IMR-90 (cell line): Measurements from ENCODE around the gene DVL1. TPM values are rescaled to one million over a fixed set of nuclear protein-coding genes. Genes with fewer than 3 reads are reported as not detected.

ENCODE experiments used
- ATAC-seq: fragments of 200-7000 bp; cut with Tn5 transposase; 2 replicates; pipeline ENCODE4 v1.9.1; 2020; ENCODE audit warnings: low read depth, mild to moderate bottlenecking, moderate library complexity
- BruUV-seq: library from RNA; stranded (reverse); fragments of 400-500 nt; replicated peaks from 2 replicates; lab custom pipeline; 2021; lab: Mats Ljungman, UMichigan
- CTCF ChIA-PET: fragments of 300-600 bp; formaldehyde crosslinking; extraction: SDS; loops from one replicate; lab custom pipeline; 2021; ENCODE audit warnings: antibody characterized with exemption; lab: Yijun Ruan, JAX
- POLR2A ChIA-PET: fragments of 300-600 bp; sonication (Branson Sonifier 250); formaldehyde crosslinking; loops from one replicate; lab custom pipeline; 2022; ENCODE audit warnings: antibody characterized with exemption; ENCODE audit not compliant: unreplicated experiment; lab: Charles Lee
- DNase-seq: peaks from one replicate; pipeline ENCODE4 v3.0.0; 2013
- H2AFZ ChIP-seq: replicated peaks from 2 replicates; pipeline ENCODE3; 2013; ENCODE audit warnings: low read length, mild to moderate bottlenecking; ENCODE audit not compliant: poor library complexity
- H2AK5ac ChIP-seq: 2 replicates; pipeline ENCODE4 v1.6.1; 2013; ENCODE audit warnings: low read depth, low read length, inconsistent platforms
- H2AK9ac ChIP-seq: replicated peaks from 2 replicates; pipeline ENCODE3; 2013; ENCODE audit warnings: mild to moderate bottlenecking, low read depth, low read length, moderate library complexity; ENCODE audit not compliant: poor library complexity
- H2BK120ac ChIP-seq: 2 replicates; pipeline ENCODE4 v1.6.1; 2013; ENCODE audit warnings: low read depth, low read length, inconsistent platforms
- H2BK15ac ChIP-seq: 3 replicates; pipeline ENCODE4 v1.6.1; 2013; ENCODE audit warnings: low read depth, low read length, inconsistent platforms
- H2BK20ac ChIP-seq: 2 replicates; pipeline ENCODE4 v1.6.1; 2013; ENCODE audit warnings: low read depth, mild to moderate bottlenecking, inconsistent platforms, low read length, moderate library complexity
- H2BK5ac ChIP-seq: 2 replicates; pipeline ENCODE4 v1.6.1; 2013; ENCODE audit warnings: mild to moderate bottlenecking, low read depth, low read length, inconsistent platforms; ENCODE audit not compliant: poor library complexity, severe bottlenecking
- H3K14ac ChIP-seq: replicated peaks from 2 replicates; pipeline ENCODE4 v1.6.1; 2013; ENCODE audit warnings: low read depth, low read length, inconsistent platforms
- H3K18ac ChIP-seq: 2 replicates; pipeline ENCODE4 v1.6.1; 2013; ENCODE audit warnings: low read depth, low read length, control low read depth
- H3K23ac ChIP-seq: 2 replicates; pipeline ENCODE4 v1.6.1; 2013; ENCODE audit warnings: low read depth, low read length, inconsistent platforms
- H3K27ac ChIP-seq: 2 replicates; pipeline ENCODE4 v1.5.1; 2013; ENCODE audit warnings: mild to moderate bottlenecking, control low read depth, low read length; ENCODE audit not compliant: insufficient read depth
- H3K27me3 ChIP-seq: 2 replicates; pipeline ENCODE4 v1.6.1; 2013; ENCODE audit warnings: low read length; ENCODE audit not compliant: control insufficient read depth, insufficient read depth
- H3K36me3 ChIP-seq: 2 replicates; pipeline ENCODE4 v1.6.1; 2013; ENCODE audit warnings: low read length, mixed read lengths; ENCODE audit not compliant: control insufficient read depth, insufficient read depth
- H3K4ac ChIP-seq: 2 replicates; pipeline ENCODE4 v1.6.1; 2013; ENCODE audit warnings: low read depth, low read length, inconsistent platforms
- H3K4me1 ChIP-seq: 2 replicates; pipeline ENCODE4 v1.6.1; 2013; ENCODE audit warnings: low read length, mixed read lengths; ENCODE audit not compliant: control insufficient read depth, insufficient read depth
- H3K4me2 ChIP-seq: 2 replicates; pipeline ENCODE4 v1.6.1; 2013; ENCODE audit warnings: low read depth, mild to moderate bottlenecking, control low read depth, low read length, moderate library complexity
- H3K4me3 ChIP-seq: 2 replicates; pipeline ENCODE4 v1.5.1; 2013; ENCODE audit warnings: low read depth, mild to moderate bottlenecking, control low read depth, low read length, moderate library complexity; ENCODE audit not compliant: insufficient read depth
- H3K56ac ChIP-seq: 2 replicates; pipeline ENCODE4 v1.6.1; 2013; ENCODE audit warnings: low read length, inconsistent platforms; ENCODE audit not compliant: insufficient read depth; ENCODE audit errors: extremely low read depth
- H3K79me1 ChIP-seq, 2 experiments: 2 replicates each; pipeline ENCODE4 v1.6.1; 2013; ENCODE audit warnings: low read length in 2 of 2, inconsistent platforms in 1 of 2, low read depth in 1 of 2
- H3K9ac ChIP-seq: 2 replicates; pipeline ENCODE4 v1.6.1; 2013; ENCODE audit warnings: low read depth, low read length, control low read depth
- H3K9me1 ChIP-seq: 2 replicates; pipeline ENCODE4 v1.6.1; 2013; ENCODE audit warnings: low read length, inconsistent platforms; ENCODE audit not compliant: insufficient read depth
- H3K9me3 ChIP-seq: 2 replicates; pipeline ENCODE4 v1.6.1; 2013; ENCODE audit warnings: low read length; ENCODE audit not compliant: control insufficient read depth, insufficient read depth
- H4K20me1 ChIP-seq: 2 replicates; pipeline ENCODE4 v1.6.1; 2013; ENCODE audit warnings: low read length, inconsistent platforms; ENCODE audit not compliant: insufficient read depth
- H4K5ac ChIP-seq: 2 replicates; pipeline ENCODE4 v1.6.1; 2013; ENCODE audit warnings: mild to moderate bottlenecking, low read depth, low read length, control low read depth
- H4K8ac ChIP-seq, 2 experiments: 2 replicates each; pipeline ENCODE4 v1.6.1; 2013; ENCODE audit warnings: low read depth in 2 of 2, low read length in 2 of 2, control low read depth in 1 of 2, inconsistent platforms in 1 of 2
- H4K91ac ChIP-seq: 2 replicates; pipeline ENCODE4 v1.6.1; 2013; ENCODE audit warnings: low read depth, low read length, inconsistent platforms; ENCODE audit not compliant: insufficient read depth
- BHLHE40 ChIP-seq: fragments of 150-350 bp; IDR thresholded peaks from 2 replicates; pipeline ENCODE4 v1.6.1; 2016; ENCODE audit warnings: mild to moderate bottlenecking, low read depth, low read length
- CHD1 ChIP-seq: IDR thresholded peaks from 2 replicates; pipeline ENCODE4 v1.6.1; 2012; ENCODE audit warnings: low read depth, low read length, improper control_type of control experiment
- CTCF ChIP-seq: conservative IDR thresholded peaks from 2 replicates; pipeline ENCODE4 v1.5.1; 2012; ENCODE audit warnings: mild to moderate bottlenecking, low read depth, low read length, improper control_type of control experiment
- ELK1 ChIP-seq: fragments of 150-350 bp; IDR thresholded peaks from 2 replicates; pipeline ENCODE4 v1.6.1; 2016; ENCODE audit warnings: low read depth, mild to moderate bottlenecking, low read length, moderate library complexity, borderline replicate concordance
- FOS ChIP-seq: fragments of 150-350 bp; IDR thresholded peaks from 2 replicates; pipeline ENCODE4 v1.6.1; 2016; ENCODE audit warnings: low read depth, low read length
- MAFK ChIP-seq: IDR thresholded peaks from 2 replicates; pipeline ENCODE4 v1.6.1; 2012; ENCODE audit warnings: low read depth, low read length, improper control_type of control experiment
- NFE2L2 ChIP-seq: fragments of 150-350 bp; IDR thresholded peaks from 2 replicates; pipeline ENCODE4 v1.6.1; 2016; ENCODE audit warnings: low read depth, mild to moderate bottlenecking, low read length
- POLR2A ChIP-seq: IDR thresholded peaks from 2 replicates; pipeline ENCODE4 v1.6.1; 2012; ENCODE audit warnings: mild to moderate bottlenecking, low read depth, low read length
- RAD21 ChIP-seq: IDR thresholded peaks from 2 replicates; pipeline ENCODE4 v1.6.1; 2012; ENCODE audit warnings: low read length, improper control_type of control experiment
- RFX5 ChIP-seq: IDR thresholded peaks from 2 replicates; pipeline ENCODE4 v1.8.0; 2012; ENCODE audit warnings: low read depth, mild to moderate bottlenecking, low read length, moderate library complexity
- SMC3 ChIP-seq: fragments of 150-350 bp; IDR thresholded peaks from 2 replicates; pipeline ENCODE4 v1.6.1; 2016; ENCODE audit warnings: low read depth, mild to moderate bottlenecking, antibody characterized with exemption, low read length, moderate library complexity
- WGBS, 2 experiments: methylation state at CpG; one replicate each; pipeline versions ENCODE4 v1.1.5 to v1.1.7; 2013; ENCODE audit warnings: missing lambda C conversion rate in 2 of 2; ENCODE audit not compliant: insufficient read length in 1 of 2; ENCODE audit errors: extremely low coverage in 2 of 2; 5-methylcytosine and 5-hydroxymethylcytosine counted together
- dilution Hi-C: fragments of 300-500 bp; cut with HindIII; formaldehyde crosslinking; loops from one replicate; pipeline ENCODE4 v1.14.3; 2018; ENCODE audit warnings: low sequenced_read_pairs; ENCODE audit not compliant: unreplicated experiment
- in situ Hi-C: fragments of 300-500 bp; cut with MboI; formaldehyde crosslinking; loops from 3 replicates; pipeline ENCODE4 v1.14.3; 2019; ENCODE audit warnings: low sequenced_read_pairs, inconsistent platforms, mixed read lengths
- intact Hi-C: fragments of 100-400 bp; cut with micrococcal nuclease; formaldehyde crosslinking; loops from 2 replicates; pipeline ENCODE4 v1.10.0; 2022
- polyA plus RNA-seq, 3 experiments: library from polyadenylated mRNA; depleted of rRNA; stranded (reverse); fragments of >200 nt; gene quantifications; 2 replicates each; pipeline ENCODE4 v1.2.3, GENCODE V29; 2012; ENCODE audit warnings: low replicate concordance in 1 of 3
- total RNA-seq: library from RNA; depleted of rRNA; stranded (reverse); fragments of >200 nt; gene quantifications from 2 replicates; pipeline ENCODE4 v1.2.3, GENCODE V29; 2012

The DVL1 gene
- total and polyA plus RNA-seq, 2 of the 4 experiments (the other 2 are of a cell fraction), result 27.2 to 35.9 TPM

- no TSS peak for BruUV-seq
- Histone ChIP-seq H3K27ac (no peak overlapping the region), H3K4ac (no peak overlapping the region), H2AFZ (no peak overlapping the region), H4K5ac (no peak overlapping the region), H3K18ac (no peak overlapping the region), H2BK5ac (no peak overlapping the region), H3K9me3 (no peaks in the 10 kb centered on the region), H3K9me1 (peaks cover 9% of the 10 kb centered on the region), H3K4me1 (peaks cover 5% of the 10 kb centered on the region; the same call in 1 of the 2 replicates), H2BK20ac (no peak overlapping the region), H3K4me3 (no peak overlapping the region), H2BK120ac (no peak overlapping the region), H2AK5ac (no peak overlapping the region), H3K79me1 (peaks cover 7 to 34% of the 10 kb centered on the region in 2 experiments; a peak in 2 of 4 replicates), H4K91ac (no peak overlapping the region), H3K56ac (no peak overlapping the region), H4K20me1 (peaks cover 29% of the 10 kb centered on the region), H2AK9ac (no peak overlapping the region), H3K36me3 (peaks cover 3% of the 10 kb centered on the region), H3K9ac (no peak overlapping the region), H3K14ac (no peak overlapping the region), H3K23ac (no peak overlapping the region), H3K27me3 (no peaks in the 10 kb centered on the region), H3K4me2 (no peak overlapping the region), H2BK15ac (no peak overlapping the region), H4K8ac (no peak overlapping the region)
- in situ Hi-C loops, result no loop called here
- ATAC-seq, result no peak
- 90% methylated on average over 12 of the region's 15 CpGs; no CpG with 5 or more reads in 1 of the 2 experiments for WGBS, 2 experiments
- dilution Hi-C loops, result no loop called here
- no peak for TF ChIP-seq RFX5
- no peak for TF ChIP-seq CHD1
- TF ChIP-seq MAFK, result no peak
- TF ChIP-seq FOS, result no peak
- TF ChIP-seq BHLHE40, result no peak
- TF ChIP-seq CTCF, result no peak
- no peak for TF ChIP-seq ELK1
- no peak for TF ChIP-seq NFE2L2
- no peak for TF ChIP-seq POLR2A
- no peak for TF ChIP-seq RAD21
- no peak for TF ChIP-seq SMC3
- no peak for DNase-seq
- CTCF ChIA-PET, result no interaction called here
- POLR2A ChIA-PET, result no interaction called here
- intact Hi-C loops, result no loop called here
Measured at GRCh38 chr1:1328254-1328653, 21.0 kb downstream of the DVL1 start.
